GM21447 (cell line): ENCODE results near the gene NDUFV2.

Experiments used
- ATAC-seq: cut with Tn5 transposase; IDR thresholded peaks from one replicate; pipeline ENCODE4 v1.9.1; 2021; ENCODE audit not compliant: unreplicated experiment

Gene NDUFV2

DNA sequence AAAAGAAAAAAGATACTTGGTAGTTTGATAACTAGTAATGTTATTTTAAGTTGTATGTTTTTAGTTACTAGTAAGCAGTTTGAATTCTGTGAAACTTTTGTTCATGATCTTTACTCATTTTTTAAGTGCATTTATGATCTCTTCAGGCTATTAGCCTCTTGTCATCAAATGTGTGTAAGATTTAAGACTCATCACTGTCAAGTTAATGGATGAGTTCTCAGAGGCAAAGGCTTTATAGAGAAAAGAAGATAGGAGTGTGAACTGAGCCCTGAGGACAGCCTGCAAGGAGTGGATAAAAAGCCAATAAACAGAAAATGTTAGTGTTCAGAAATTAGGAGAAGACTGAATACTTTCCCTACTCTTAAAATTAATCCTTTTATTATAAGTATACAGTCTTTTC lies 13.5 kb downstream of the NDUFV2 start:
- ATAC-seq: no peak

DNA sequence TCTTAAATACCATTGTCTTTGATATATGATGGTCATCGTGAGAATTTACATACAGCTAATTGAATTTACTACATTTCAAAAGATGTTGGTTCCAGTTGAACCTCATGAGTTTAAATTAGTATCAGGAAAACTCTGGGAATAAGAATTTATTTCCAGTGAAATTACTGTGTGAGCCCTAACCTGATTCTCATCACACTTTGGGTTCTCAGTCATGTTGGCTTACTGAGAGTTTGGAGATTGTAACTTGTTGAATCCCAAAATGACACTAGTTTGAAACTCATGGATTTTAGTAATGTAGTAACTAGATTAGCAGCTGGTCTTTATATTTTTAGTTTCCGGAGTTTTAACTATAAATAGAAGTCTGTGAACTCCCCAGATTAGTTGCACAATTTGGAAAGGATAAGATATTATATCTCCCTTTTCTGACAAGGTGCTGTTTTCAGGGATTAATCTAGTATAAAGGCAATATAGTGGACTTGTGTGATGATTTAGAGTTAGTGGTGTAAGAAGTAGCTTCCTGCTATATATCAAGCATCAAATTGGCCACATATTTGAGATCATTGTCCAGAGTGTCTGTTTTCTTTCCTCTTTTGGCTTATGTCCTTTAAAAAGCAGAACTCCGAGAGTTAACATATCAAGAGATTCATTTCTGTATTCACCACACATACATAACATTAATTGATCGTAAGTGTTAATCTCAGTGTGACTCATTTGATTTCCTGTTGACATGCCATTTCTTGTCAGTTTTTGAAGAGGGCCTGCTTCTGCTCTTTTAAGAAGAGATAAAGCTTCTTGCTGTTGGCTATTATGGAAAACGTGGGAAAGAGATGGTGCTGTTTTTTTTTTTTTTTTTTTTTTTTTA lies 15.7 kb downstream of the NDUFV2 start:
- ATAC-seq: no peak

DNA sequence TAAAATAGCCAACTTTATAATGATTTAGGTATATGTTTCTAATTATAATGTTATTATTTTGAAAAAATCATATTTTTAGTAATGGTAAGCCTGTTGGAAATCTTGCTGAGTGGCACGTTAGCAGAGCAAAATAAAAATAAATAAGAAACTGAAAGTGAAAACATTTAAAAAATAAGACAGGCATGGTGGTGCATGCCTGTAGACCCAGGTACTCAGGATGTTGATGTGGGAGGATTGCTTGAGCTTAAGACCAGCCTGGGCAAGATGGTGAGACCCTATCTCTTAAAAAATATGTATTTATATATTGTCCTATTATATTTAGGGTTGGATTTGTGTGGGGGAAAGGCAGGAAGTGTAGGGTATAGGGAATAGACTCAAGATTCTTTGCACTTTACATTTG lies 18.3 kb downstream of the NDUFV2 start:
- ATAC-seq: no peak

GRCh38 chr18:9123520-9123919 lies 21.0 kb downstream of the NDUFV2 start:
- ATAC-seq: no peak

- no peak for ATAC-seq
Measured at GRCh38 chr18:9124824-9125223, 22.3 kb downstream of the NDUFV2 start.

DNA sequence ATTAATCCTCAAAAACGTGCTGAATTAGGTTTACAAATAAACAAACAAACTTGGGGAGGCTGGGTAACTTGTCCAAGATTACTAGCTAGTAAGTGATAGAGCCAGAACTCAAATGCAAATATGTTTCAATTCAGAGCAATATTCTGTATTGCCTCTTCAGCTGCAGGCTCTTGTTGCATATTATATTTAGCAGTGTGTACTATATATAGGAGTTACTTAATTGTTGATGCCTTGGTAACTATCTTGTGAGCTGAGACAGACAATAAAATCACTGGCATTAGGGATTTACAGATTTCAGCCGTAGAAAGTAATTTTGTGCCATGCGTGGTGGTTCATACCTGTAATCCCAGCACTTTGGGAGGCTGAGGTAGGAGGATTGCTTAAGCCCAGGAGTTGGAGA lies 23.8 kb downstream of the NDUFV2 start:
- ATAC-seq: no peak

GRCh38 chr18:9130195-9130594 lies 27.7 kb downstream of the NDUFV2 start:
- no peak for ATAC-seq

DNA sequence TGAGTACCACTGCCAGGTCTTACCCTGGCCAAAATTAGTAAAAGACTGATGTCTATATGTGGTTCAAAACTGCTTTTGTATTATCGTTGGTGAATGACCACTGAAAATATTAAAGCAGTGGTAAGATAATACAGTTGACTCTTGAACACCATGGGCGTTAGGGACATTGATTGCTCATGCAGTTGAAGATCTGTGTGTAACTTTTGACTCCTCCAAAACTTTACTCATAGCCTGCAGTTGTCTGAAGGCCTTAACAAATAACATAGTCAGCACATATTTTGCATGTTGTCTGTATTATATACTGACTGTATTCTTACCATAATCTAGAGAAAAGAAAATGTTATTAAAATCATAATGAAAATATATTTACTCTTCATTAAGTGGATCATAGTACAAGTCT lies 28.3 kb downstream of the NDUFV2 start:
- ATAC-seq: no peak

- ATAC-seq: no peak
Measured at GRCh38 chr18:9132628-9133027, 30.1 kb downstream of the NDUFV2 start.

- no peak for ATAC-seq
Measured at GRCh38 chr18:9133225-9133624, 30.7 kb downstream of the NDUFV2 start.

GRCh38 chr18:9135081-9135911 lies 32.8 kb downstream of the NDUFV2 start:
- no peak for ATAC-seq

DNA sequence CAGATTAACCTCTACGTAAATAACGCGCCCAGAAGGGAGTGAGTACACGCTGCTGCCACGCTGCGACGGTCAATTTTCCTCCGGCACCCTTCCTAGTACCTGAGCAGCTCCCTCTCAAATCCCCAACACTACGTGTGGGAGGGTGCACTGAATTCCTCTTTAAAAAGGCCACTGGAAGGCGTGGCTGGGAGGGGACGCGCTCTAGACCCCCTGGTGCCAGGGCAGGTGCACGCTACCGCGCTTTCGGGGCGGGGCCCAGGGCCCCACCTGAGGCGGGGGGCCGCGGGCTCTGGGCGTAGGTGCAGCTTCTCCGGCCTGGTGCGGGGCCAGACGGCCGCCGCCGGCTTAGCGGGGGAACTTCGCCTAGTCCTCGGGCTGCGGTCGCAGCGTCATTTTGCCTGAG lies 33.4 kb downstream of the NDUFV2 start:
- ATAC-seq: peak; percentile 20

DNA sequence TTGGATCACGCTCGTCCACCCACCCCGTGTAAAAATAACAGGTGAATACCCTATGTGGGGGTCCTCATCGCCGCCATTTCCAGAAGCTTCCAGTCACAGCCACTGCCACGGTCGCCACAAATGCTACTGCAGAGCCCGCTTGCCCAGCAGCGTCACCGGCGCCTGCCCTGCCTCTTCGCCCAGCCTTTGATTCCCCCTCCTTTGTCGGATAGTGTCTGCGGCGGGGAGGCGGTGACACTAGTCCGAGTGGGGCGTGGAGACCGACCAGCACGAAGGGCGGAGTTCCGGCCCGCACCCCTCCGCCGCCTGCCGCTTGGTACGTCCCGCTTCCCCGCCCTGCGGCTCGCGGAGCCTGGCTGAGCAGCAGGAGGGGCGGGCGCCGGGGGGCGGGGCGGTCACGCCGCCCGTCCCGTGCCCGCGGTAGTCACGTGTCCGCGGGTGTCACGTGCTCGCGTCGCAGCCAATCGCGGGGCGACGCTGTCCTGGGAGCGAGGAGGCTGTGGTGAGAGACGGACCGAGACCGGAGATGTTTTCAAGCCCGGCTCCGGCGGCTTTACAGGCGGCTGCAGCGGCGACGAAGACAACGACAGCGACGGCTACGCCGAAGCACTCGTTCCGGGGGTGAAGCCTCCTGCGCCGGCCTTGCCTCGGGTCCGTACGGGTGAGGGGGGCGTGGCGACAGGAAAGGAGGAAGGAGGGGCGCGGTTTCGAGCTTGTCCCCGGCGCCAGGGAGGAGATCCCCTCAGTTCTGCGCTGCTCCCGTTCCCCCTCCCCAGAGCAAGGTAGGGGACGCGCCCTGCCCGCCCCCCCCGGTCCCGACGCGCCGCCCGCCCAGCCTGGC lies 34.0 kb downstream of the NDUFV2 start, which contains the start of gene ANKRD12:
ANKRD12 (plus strand) TSS at position 467 of the 841 bp plus-strand sequence. CDS start 45,652 bp downstream, outside the sequence.
- peak; percentile 60 for ATAC-seq

DNA sequence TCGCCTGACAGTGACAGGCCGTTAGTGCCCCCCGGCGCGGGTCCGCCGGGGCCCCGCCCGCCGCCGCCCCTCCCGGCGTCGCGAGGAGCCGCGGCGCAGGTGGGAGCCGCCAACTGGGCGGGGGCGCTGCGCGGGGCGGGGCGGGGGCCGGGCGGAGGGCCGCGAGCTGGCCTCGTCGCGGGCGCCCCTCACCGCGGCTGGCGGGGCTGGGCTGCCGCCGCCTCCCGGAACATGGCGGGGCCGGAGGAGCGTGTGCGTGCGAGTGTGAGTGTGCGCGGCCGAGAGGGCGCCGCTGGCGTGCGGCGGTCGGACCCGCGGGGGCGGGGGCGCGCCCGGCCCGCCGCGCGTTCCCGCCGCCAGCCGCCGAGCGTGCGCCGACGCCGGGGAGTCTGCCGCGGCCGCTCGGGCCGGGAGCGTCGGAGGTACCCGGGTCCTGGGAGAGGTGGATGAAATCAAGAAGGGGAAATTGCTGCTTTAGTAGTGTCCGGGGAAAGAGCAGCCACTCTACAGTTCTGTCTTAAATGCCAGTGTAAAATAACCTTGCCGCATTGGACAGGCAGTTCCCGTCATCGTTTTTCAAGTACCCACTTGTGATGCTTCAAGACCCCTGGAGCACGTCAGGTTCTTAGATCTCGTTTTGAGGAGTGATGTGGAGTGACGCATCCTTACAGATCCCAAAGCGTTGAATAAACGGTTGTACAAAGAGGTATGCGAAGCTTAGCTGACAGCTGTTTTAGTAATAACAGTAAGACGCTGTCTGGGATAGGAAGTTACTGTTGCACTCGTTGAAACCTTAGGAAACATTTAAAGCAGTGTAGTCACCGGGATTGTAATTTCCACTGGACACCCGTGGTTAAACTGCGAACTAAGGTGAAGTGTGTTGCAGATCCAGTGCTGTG lies 34.9 kb downstream of the NDUFV2 start:
- peak; percentile 29 for ATAC-seq

GRCh38 chr18:9139400-9140039 lies 37.0 kb downstream of the NDUFV2 start:
- ATAC-seq: no peak

GRCh38 chr18:9140381-9140780 lies 37.9 kb downstream of the NDUFV2 start:
- no peak for ATAC-seq

GRCh38 chr18:9140984-9141383 lies 38.5 kb downstream of the NDUFV2 start:
- ATAC-seq: no peak

DNA sequence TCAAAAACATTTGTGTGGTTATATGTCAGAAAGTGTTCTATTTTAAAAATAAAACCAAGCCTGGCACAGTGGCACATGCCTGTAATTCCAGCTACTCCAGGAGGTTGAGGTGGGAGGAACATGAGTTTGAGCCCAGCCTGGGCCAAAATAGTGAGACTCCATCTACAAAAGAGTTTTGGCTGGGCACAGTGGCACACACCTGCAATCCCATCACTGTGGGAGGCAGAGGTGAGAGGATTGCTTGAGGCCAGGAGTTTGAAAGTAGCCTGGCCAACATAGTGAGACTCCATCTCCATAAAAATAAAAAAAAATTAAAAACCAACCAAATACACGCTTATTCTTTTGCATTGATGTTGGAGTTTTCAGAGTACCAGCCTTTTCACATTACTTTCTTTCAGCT lies 43.7 kb downstream of the NDUFV2 start:
- ATAC-seq: no peak

DNA sequence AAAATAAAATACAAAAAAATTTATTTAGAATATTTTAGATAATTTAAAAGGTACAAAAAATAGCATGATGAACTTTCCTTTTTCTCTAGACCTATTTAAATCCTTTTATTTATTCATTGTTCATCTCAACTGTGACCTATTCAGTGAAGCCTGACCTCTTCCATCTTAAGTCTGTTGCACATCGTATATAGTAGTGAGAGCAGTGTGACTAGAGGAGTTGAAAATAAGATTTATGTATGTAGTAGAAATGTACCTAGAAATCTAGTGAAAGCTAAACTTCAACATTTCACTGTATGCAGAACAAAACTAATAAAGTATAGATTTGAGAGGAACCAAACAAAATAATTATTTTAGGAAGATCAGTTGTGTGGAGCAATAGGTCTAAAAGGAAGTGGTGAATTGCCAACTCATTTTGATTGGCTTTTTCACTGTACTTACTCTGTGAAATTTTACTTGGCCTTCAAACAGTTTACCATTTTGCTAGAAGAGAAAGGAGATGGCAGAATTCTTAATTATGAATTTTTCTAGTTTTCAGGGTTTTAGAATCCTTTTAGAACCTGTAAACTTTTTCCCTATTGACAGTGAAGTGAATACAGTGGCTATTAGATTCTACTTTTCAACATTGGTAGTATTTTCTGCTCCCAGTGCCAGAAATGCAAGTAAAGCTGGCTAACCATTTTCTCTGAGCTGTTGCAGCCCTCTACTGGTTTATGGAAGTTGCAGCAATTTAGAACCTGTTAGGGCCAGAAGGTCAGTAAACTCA lies 45.1 kb downstream of the NDUFV2 start:
- peak; percentile 53 for ATAC-seq
